Measurements from ENCODE around the gene PRR13. TPM values are rescaled to one million over a fixed set of nuclear protein-coding genes. Genes with fewer than 3 reads are reported as not detected.

Gene PRR13
- polyA plus RNA-seq, 1 donor from 2014 or later = 6.4 TPM

- peaks cover 7% of the 10 kb centered on the region for H4K20me1 ChIP-seq (ENCODE audit: insufficient read depth)
- H3K4me2 ChIP-seq (ENCODE audit: low read length) = no peak overlapping the region
- H3F3A ChIP-seq (ENCODE audit: insufficient read depth, low read length, poor library complexity, severe bottlenecking) = no peaks in the 10 kb centered on the region
- TF ChIP-seq EP300 (conservative IDR thresholded peaks at IDR 0.05; ENCODE audit: poor library complexity, severe bottlenecking) = no peak
- no peak for TF ChIP-seq SMC3 (conservative IDR thresholded peaks at IDR 0.05; ENCODE audit: poor library complexity)
- TF ChIP-seq, protein P1, sequence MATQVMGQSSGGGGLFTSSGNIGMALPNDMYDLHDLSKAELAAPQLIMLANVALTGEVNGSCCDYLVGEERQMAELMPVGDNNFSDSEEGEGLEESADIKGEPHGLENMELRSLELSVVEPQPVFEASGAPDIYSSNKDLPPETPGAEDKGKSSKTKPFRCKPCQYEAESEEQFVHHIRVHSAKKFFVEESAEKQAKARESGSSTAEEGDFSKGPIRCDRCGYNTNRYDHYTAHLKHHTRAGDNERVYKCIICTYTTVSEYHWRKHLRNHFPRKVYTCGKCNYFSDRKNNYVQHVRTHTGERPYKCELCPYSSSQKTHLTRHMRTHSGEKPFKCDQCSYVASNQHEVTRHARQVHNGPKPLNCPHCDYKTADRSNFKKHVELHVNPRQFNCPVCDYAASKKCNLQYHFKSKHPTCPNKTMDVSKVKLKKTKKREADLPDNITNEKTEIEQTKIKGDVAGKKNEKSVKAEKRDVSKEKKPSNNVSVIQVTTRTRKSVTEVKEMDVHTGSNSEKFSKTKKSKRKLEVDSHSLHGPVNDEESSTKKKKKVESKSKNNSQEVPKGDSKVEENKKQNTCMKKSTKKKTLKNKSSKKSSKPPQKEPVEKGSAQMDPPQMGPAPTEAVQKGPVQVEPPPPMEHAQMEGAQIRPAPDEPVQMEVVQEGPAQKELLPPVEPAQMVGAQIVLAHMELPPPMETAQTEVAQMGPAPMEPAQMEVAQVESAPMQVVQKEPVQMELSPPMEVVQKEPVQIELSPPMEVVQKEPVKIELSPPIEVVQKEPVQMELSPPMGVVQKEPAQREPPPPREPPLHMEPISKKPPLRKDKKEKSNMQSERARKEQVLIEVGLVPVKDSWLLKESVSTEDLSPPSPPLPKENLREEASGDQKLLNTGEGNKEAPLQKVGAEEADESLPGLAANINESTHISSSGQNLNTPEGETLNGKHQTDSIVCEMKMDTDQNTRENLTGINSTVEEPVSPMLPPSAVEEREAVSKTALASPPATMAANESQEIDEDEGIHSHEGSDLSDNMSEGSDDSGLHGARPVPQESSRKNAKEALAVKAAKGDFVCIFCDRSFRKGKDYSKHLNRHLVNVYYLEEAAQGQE (IDR thresholded peaks at IDR 0.05; ENCODE audit: borderline replicate concordance) = no peak
- H3K9ac ChIP-seq (ENCODE audit: low read length) = no peak overlapping the region
- no peak overlapping the region for H3K4me3 ChIP-seq (ENCODE audit: low read length)
- peaks cover 23% of the 10 kb centered on the region for H3K79me2 ChIP-seq (replicated peaks; ENCODE audit: insufficient read depth, low read length)
- no peaks in the 10 kb centered on the region for H3K9me3 ChIP-seq (ENCODE audit: low read length)
- H3K36me3 ChIP-seq (ENCODE audit: insufficient read depth, low read length) = no peaks in the 10 kb centered on the region
- no peaks in the 10 kb centered on the region for H3K27me3 ChIP-seq (ENCODE audit: insufficient read depth, low read depth, low read length)
- H2AFZ ChIP-seq (ENCODE audit: low read depth, low read length) = no peak overlapping the region
- H3K9me2 ChIP-seq (ENCODE audit: insufficient read depth, low read length) = no peaks in the 10 kb centered on the region
- H3K27ac ChIP-seq (ENCODE audit: low read length) = no peak overlapping the region
Measured at GRCh38 chr12:53486736-53487487, 45.4 kb downstream of the PRR13 start.

- no peak overlapping the region for H2AFZ ChIP-seq (ENCODE audit: low read depth, low read length)
- H3F3A ChIP-seq (ENCODE audit: insufficient read depth, low read length, poor library complexity, severe bottlenecking) = no peaks in the 10 kb centered on the region
- TF ChIP-seq POLR2AphosphoS5 (IDR thresholded peaks at IDR 0.05) = no peak
- TF ChIP-seq RAD21 (conservative IDR thresholded peaks at IDR 0.05) = no peak
- no peak for TF ChIP-seq TAF1 (IDR thresholded peaks at IDR 0.05; ENCODE audit: low read depth)
- no peak for TF ChIP-seq EP300 (conservative IDR thresholded peaks at IDR 0.05; ENCODE audit: poor library complexity, severe bottlenecking)
- TF ChIP-seq, protein P2, sequence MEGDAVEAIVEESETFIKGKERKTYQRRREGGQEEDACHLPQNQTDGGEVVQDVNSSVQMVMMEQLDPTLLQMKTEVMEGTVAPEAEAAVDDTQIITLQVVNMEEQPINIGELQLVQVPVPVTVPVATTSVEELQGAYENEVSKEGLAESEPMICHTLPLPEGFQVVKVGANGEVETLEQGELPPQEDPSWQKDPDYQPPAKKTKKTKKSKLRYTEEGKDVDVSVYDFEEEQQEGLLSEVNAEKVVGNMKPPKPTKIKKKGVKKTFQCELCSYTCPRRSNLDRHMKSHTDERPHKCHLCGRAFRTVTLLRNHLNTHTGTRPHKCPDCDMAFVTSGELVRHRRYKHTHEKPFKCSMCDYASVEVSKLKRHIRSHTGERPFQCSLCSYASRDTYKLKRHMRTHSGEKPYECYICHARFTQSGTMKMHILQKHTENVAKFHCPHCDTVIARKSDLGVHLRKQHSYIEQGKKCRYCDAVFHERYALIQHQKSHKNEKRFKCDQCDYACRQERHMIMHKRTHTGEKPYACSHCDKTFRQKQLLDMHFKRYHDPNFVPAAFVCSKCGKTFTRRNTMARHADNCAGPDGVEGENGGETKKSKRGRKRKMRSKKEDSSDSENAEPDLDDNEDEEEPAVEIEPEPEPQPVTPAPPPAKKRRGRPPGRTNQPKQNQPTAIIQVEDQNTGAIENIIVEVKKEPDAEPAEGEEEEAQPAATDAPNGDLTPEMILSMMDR (IDR thresholded peaks at IDR 0.05; ENCODE audit: poor library complexity, severe bottlenecking) = no peak
- TF ChIP-seq SMC3 (conservative IDR thresholded peaks at IDR 0.05; ENCODE audit: poor library complexity) = no peak
- no peak for TF ChIP-seq EZH2 (IDR thresholded peaks at IDR 0.05; ENCODE audit: borderline replicate concordance, insufficient read depth, low read length, poor library complexity, severe bottlenecking)
- TF ChIP-seq, protein P1 (IDR thresholded peaks at IDR 0.05; ENCODE audit: borderline replicate concordance) = no peak
- no peak for TF ChIP-seq MXI1 (conservative IDR thresholded peaks at IDR 0.05; ENCODE audit: poor library complexity, severe bottlenecking)
- H3K4me2 ChIP-seq (ENCODE audit: low read length) = no peak overlapping the region
- no peaks in the 10 kb centered on the region for H3K27me3 ChIP-seq (ENCODE audit: insufficient read depth, low read depth, low read length)
- no peaks in the 10 kb centered on the region for H3K36me3 ChIP-seq (ENCODE audit: insufficient read depth, low read length)
- no peaks in the 10 kb centered on the region for H3K9me2 ChIP-seq (ENCODE audit: insufficient read depth, low read length)
- H3K9ac ChIP-seq (ENCODE audit: low read length) = no peak overlapping the region
- H3K79me2 ChIP-seq (replicated peaks; ENCODE audit: insufficient read depth, low read length) = peaks cover 34% of the 10 kb centered on the region
- H3K4me3 ChIP-seq (ENCODE audit: low read length) = no peak overlapping the region
- no peaks in the 10 kb centered on the region for H3K9me3 ChIP-seq (ENCODE audit: low read length)
- H3K27ac ChIP-seq (ENCODE audit: low read length) = no peak overlapping the region
- peaks cover 7% of the 10 kb centered on the region for H4K20me1 ChIP-seq (ENCODE audit: insufficient read depth)
Measured at GRCh38 chr12:53489242-53489864, 47.8 kb downstream of the PRR13 start.

All from neural cell (in vitro differentiated cells).